Gastroesophageal sphincter (tissue), 3 donors: Measurements from ENCODE around the gene UCKL1.

Experiments used
- EP300 ChIP-seq: sonication (generic); formaldehyde crosslinking; IDR thresholded peaks from one replicate; pipeline ENCODE4 v1.6.1; 2017; ENCODE audit warnings: antibody characterized with exemption, mild to moderate bottlenecking
- POLR2A ChIP-seq, 2 donors: fragments of 450-650 bp; IDR thresholded peaks; one replicate each; pipeline ENCODE4 v1.6.1; 2017; ENCODE audit warnings: antibody characterized with exemption in 2 of 2, mild to moderate bottlenecking in 2 of 2, moderate library complexity in 1 of 2
- TF ChIP-seq, protein P1 (sequence below), 4 experiments: fragments of 200-600 bp in 2 of 4; fragments of 450-650 bp in 2 of 4; sonication (generic) in 1 of 4; IDR thresholded peaks; one replicate each; pipeline ENCODE4 v1.5.1; 2017 to 2019; ENCODE audit warnings: antibody characterized with exemption in 4 of 4, mild to moderate bottlenecking in 2 of 4, moderate library complexity in 2 of 4

DNA sequence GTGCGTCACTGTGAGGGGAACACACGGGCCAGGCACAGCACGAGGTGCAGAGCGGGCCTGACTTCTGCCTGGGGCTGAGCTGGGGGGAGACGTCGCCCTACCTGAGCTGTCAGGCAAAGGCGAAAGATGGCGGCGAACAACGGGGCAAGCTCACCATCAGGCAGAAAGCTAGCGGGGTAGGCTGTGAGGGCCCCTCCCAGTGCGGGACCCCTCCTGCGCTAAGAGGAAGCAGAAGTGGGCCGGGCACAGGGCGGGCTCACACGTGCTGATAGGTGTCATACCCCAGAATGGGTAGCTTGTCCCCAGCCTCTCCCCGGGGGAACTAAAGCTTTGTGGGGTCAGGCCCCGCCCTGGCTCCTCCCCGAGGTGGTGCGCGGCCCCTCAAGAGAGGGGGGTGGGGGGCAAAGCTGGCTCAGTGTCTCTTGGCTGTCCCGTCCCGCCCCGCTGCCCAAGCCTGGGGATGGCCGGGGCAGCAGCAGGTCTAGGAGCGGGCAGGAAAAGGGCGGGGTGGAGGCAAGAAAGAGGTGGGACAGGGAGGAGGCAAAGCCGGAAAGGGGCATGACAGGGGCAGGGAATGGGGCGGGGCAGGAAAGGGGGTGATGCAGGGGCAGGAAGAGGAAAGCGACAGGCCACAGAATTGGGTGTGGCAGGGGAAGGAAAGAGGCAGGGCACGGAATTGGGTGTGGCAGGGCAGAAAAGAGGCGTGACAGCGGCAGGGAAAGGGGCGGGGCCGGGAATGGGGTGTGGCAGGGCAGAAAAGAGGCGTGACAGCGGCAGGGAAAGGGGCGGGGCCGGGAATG is 14.7 kb downstream of the UCKL1 start:
- TF ChIP-seq, protein P1, sequence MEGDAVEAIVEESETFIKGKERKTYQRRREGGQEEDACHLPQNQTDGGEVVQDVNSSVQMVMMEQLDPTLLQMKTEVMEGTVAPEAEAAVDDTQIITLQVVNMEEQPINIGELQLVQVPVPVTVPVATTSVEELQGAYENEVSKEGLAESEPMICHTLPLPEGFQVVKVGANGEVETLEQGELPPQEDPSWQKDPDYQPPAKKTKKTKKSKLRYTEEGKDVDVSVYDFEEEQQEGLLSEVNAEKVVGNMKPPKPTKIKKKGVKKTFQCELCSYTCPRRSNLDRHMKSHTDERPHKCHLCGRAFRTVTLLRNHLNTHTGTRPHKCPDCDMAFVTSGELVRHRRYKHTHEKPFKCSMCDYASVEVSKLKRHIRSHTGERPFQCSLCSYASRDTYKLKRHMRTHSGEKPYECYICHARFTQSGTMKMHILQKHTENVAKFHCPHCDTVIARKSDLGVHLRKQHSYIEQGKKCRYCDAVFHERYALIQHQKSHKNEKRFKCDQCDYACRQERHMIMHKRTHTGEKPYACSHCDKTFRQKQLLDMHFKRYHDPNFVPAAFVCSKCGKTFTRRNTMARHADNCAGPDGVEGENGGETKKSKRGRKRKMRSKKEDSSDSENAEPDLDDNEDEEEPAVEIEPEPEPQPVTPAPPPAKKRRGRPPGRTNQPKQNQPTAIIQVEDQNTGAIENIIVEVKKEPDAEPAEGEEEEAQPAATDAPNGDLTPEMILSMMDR (IDR thresholded peaks at IDR 0.05): no peak
- TF ChIP-seq POLR2A (IDR thresholded peaks at IDR 0.05): no peak
- no peak for TF ChIP-seq EP300
